ENCODE measurements around the gene ANKS1B.

GRCh38 chr12:99235381-99235780, 749.4 kb downstream of the ANKS1B start:
- TF ChIP-seq CTCF (IDR thresholded peaks at IDR 0.05): no peak
- TF ChIP-seq EP300 (IDR thresholded peaks at IDR 0.05): no peak
